C4-2B (cell line): ENCODE results near the gene RSRP1.

Experiments
- ZFX ChIP-seq: fragments of 450-650 bp; IDR thresholded peaks from 2 replicates; pipeline ENCODE4 v1.6.1; 2017
- TF ChIP-seq, protein P1 (sequence below): fragments of 450-650 bp; conservative IDR thresholded peaks from 2 replicates; pipeline ENCODE4 v1.5.1; 2017; ENCODE audit warnings: mild to moderate bottlenecking

DNA sequence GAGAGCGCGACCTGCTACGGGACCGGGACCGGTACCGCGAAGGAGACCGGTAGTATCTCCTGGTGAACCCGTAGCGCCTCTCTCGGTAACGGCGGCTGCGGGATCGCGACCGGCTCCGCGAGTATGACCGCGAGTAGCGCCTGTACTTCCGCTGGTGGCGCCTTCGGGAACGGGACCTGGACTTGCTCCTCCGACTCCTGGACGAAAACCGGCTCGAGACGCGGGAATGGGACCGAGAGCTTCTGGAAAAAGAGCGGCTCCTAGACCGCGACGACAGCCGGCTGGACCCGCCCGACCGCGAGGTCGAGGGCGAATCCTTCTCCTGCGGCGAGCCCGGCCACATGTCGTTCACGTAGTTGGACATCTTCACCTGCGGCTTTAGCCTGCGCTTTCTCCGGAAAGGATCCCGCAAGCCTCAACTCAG is 642 bp downstream of the RSRP1 start:
- TF ChIP-seq, protein P1, sequence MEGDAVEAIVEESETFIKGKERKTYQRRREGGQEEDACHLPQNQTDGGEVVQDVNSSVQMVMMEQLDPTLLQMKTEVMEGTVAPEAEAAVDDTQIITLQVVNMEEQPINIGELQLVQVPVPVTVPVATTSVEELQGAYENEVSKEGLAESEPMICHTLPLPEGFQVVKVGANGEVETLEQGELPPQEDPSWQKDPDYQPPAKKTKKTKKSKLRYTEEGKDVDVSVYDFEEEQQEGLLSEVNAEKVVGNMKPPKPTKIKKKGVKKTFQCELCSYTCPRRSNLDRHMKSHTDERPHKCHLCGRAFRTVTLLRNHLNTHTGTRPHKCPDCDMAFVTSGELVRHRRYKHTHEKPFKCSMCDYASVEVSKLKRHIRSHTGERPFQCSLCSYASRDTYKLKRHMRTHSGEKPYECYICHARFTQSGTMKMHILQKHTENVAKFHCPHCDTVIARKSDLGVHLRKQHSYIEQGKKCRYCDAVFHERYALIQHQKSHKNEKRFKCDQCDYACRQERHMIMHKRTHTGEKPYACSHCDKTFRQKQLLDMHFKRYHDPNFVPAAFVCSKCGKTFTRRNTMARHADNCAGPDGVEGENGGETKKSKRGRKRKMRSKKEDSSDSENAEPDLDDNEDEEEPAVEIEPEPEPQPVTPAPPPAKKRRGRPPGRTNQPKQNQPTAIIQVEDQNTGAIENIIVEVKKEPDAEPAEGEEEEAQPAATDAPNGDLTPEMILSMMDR = no peak
- TF ChIP-seq ZFX = no peak
